Nephron progenitor cell (in vitro differentiated cells): ENCODE results near the gene KLF12.

Source experiments
- DNase-seq: peaks from one replicate; pipeline ENCODE4 v3.0.0; 2021
- H3K27ac Mint-ChIP-seq: 2 replicates; pipeline ENCODE4 v1.8.0; 2021; ENCODE audit warnings: mild to moderate bottlenecking, moderate library complexity, mixed read lengths
- H3K27me3 Mint-ChIP-seq: 2 replicates; pipeline ENCODE4 v1.8.0; 2021; ENCODE audit warnings: mild to moderate bottlenecking, low read depth, mixed read lengths; ENCODE audit not compliant: poor library complexity
- H3K36me3 Mint-ChIP-seq: 2 replicates; pipeline ENCODE4 v1.8.0; 2021; ENCODE audit warnings: low read depth, mixed read lengths
- H3K4me1 Mint-ChIP-seq: 2 replicates; pipeline ENCODE4 v1.8.0; 2021; ENCODE audit warnings: mixed read lengths
- H3K4me3 Mint-ChIP-seq: 2 replicates; pipeline ENCODE4 v1.8.0; 2021; ENCODE audit warnings: mild to moderate bottlenecking, moderate library complexity, mixed read lengths
- H3K9me3 Mint-ChIP-seq: 2 replicates; pipeline ENCODE4 v1.8.0; 2021; ENCODE audit warnings: mild to moderate bottlenecking, moderate library complexity, mixed read lengths
- CTCF ChIP-seq: fragments of 200-600 bp; sonication (generic); IDR thresholded peaks from 2 replicates; pipeline ENCODE4 v1.5.0; 2021; ENCODE audit warnings: antibody characterized with exemption

Gene KLF12

GRCh38 chr13:74129500-74130191 lies 4.6 kb downstream of the KLF12 start:
- DNase-seq = no peak
- H3K4me1 Mint-ChIP-seq = peaks cover 55% of the 10 kb centered on the region
- no peaks in the 10 kb centered on the region for H3K36me3 Mint-ChIP-seq
- H3K27me3 Mint-ChIP-seq = peaks cover 3% of the 10 kb centered on the region
- H3K9me3 Mint-ChIP-seq = no peaks in the 10 kb centered on the region
- H3K4me3 Mint-ChIP-seq = no peak overlapping the region
- no peak for TF ChIP-seq CTCF
- no peak overlapping the region for H3K27ac Mint-ChIP-seq

GRCh38 chr13:74128156-74128767 lies 5.9 kb downstream of the KLF12 start:
- peak; percentile 36 for DNase-seq
- Mint-ChIP-seq H3K27ac (peak overlapping the region; percentile 86), H3K9me3 (no peaks in the 10 kb centered on the region), H3K4me1 (peaks cover 55% of the 10 kb centered on the region), H3K36me3 (no peaks in the 10 kb centered on the region), H3K4me3 (peak overlapping the region; percentile 20), H3K27me3 (peaks cover 3% of the 10 kb centered on the region)
- no peak for TF ChIP-seq CTCF

GRCh38 chr13:74118328-74118727 lies 15.9 kb downstream of the KLF12 start:
- no peak for TF ChIP-seq CTCF
- no peak for DNase-seq
- Mint-ChIP-seq H3K9me3 (peaks cover 64% of the 10 kb centered on the region), H3K27ac (no peak overlapping the region), H3K36me3 (peaks cover 72% of the 10 kb centered on the region), H3K4me1 (no peaks in the 10 kb centered on the region), H3K27me3 (no peaks in the 10 kb centered on the region), H3K4me3 (no peak overlapping the region)

GRCh38 chr13:74117207-74117705 lies 16.9 kb downstream of the KLF12 start:
- H3K9me3 Mint-ChIP-seq = peaks cover 65% of the 10 kb centered on the region
- TF ChIP-seq CTCF = no peak

GRCh38 chr13:74115133-74115532 lies 19.1 kb downstream of the KLF12 start:
- Mint-ChIP-seq H3K27ac (no peak overlapping the region), H3K36me3 (peaks cover 68% of the 10 kb centered on the region), H3K27me3 (no peaks in the 10 kb centered on the region), H3K9me3 (peaks cover 53% of the 10 kb centered on the region), H3K4me1 (peaks cover 6% of the 10 kb centered on the region), H3K4me3 (no peak overlapping the region)
- no peak for DNase-seq
- no peak for TF ChIP-seq CTCF

More at GRCh38 chr13:74117207-74117705, 16.9 kb downstream of the KLF12 start:
- Mint-ChIP-seq H3K36me3 (peaks cover 81% of the 10 kb centered on the region), H3K4me3 (no peak overlapping the region), H3K27ac (no peak overlapping the region), H3K4me1 (peaks cover 6% of the 10 kb centered on the region), H3K27me3 (no peaks in the 10 kb centered on the region)
- DNase-seq = no peak
